Fibroblast of the aortic adventitia (primary cell): ENCODE data around the gene CYLD. TPM values are rescaled to one million over a fixed set of nuclear protein-coding genes. Genes with fewer than 3 reads are reported as not detected.
A peak's percentile ranks its signal among the peaks of the same experiment; 100 is the strongest.

Source experiments
- DNase-seq: peaks from one replicate; pipeline ENCODE4 v3.0.0-alpha.2; 2010; ENCODE audit warnings: low read depth
- H3K4me3 ChIP-seq: 2 replicates; pipeline ENCODE4 v1.5.1; 2011; ENCODE audit warnings: low read depth, mild to moderate bottlenecking, control low read depth, low read length, moderate library complexity
- total RNA-seq: library from RNA; depleted of rRNA; stranded (reverse); fragments of >200 nt; gene quantifications from 2 replicates; pipeline ENCODE4 v1.2.3, GENCODE V29; 2012; ENCODE audit warnings: low replicate concordance
- TF ChIP-seq, protein P1 (sequence below): IDR thresholded peaks from 2 replicates; pipeline ENCODE4 v1.5.1; 2011; ENCODE audit warnings: mild to moderate bottlenecking, low read length, control low read depth, inconsistent platforms; ENCODE audit not compliant: insufficient read depth

Gene CYLD
- total RNA-seq, 1 donor, result 62.6 TPM

DNA sequence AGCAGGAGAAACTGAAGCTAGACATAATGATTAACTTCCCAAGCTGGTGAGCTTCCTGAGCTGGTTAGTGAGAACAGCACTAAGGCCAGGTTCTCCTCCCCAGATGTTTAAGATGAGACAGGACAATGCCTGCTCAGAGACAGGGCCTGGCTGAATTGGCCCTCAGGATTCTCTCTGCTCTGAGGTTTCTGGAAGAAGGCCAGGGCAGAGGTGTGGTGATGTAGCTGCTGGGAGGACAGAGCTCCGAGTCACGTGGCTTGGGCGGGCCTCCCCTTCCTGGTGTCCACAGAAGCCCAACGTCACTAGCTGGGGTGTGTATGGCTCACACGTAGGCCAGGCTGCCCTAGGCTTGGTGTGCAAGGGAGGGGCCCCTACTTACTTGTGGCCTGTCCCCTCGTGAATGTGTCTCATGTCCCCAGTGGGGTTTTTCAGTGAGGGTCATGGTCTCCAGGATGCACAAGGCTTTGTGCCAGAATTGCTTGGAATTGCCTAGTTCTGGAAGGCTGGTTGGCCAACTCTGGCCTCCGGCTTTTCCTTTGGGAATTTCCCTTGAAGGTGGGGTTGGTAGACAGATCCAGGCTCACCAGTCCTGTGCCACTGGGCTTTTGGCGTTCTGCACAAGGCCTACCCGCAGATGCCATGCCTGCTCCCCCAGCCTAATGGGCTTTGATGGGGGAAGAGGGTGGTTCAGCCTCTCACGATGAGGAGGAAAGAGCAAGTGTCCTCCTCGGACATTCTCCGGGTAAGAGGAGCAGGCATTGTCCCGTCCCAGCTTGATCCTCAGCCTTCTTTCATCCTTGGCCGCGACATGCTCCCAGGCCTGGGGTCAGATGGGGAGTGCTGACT lies 45.1 kb upstream of the CYLD start:
- TF ChIP-seq, protein P1, sequence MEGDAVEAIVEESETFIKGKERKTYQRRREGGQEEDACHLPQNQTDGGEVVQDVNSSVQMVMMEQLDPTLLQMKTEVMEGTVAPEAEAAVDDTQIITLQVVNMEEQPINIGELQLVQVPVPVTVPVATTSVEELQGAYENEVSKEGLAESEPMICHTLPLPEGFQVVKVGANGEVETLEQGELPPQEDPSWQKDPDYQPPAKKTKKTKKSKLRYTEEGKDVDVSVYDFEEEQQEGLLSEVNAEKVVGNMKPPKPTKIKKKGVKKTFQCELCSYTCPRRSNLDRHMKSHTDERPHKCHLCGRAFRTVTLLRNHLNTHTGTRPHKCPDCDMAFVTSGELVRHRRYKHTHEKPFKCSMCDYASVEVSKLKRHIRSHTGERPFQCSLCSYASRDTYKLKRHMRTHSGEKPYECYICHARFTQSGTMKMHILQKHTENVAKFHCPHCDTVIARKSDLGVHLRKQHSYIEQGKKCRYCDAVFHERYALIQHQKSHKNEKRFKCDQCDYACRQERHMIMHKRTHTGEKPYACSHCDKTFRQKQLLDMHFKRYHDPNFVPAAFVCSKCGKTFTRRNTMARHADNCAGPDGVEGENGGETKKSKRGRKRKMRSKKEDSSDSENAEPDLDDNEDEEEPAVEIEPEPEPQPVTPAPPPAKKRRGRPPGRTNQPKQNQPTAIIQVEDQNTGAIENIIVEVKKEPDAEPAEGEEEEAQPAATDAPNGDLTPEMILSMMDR, result no peak
- DNase-seq, result peak; percentile 55
- no peak overlapping the region for H3K4me3 ChIP-seq

DNA sequence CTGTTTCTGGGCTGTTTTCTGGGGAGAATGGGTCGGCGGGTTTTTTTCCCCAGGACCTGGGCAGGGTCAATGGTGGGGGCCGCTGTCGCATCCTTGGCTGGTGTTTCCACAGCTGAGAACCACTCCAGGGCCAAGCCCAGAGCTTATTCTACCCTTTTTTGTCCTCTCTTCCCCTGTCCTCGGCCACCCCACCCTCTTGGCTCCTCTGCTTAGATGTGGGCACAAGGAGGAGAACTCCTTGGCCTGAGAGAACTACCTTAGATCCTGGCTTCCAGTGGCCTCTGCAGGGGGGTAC lies 44.5 kb upstream of the CYLD start:
- no peak for DNase-seq
- H3K4me3 ChIP-seq, result no peak overlapping the region
- TF ChIP-seq, protein P1, result no peak

DNA sequence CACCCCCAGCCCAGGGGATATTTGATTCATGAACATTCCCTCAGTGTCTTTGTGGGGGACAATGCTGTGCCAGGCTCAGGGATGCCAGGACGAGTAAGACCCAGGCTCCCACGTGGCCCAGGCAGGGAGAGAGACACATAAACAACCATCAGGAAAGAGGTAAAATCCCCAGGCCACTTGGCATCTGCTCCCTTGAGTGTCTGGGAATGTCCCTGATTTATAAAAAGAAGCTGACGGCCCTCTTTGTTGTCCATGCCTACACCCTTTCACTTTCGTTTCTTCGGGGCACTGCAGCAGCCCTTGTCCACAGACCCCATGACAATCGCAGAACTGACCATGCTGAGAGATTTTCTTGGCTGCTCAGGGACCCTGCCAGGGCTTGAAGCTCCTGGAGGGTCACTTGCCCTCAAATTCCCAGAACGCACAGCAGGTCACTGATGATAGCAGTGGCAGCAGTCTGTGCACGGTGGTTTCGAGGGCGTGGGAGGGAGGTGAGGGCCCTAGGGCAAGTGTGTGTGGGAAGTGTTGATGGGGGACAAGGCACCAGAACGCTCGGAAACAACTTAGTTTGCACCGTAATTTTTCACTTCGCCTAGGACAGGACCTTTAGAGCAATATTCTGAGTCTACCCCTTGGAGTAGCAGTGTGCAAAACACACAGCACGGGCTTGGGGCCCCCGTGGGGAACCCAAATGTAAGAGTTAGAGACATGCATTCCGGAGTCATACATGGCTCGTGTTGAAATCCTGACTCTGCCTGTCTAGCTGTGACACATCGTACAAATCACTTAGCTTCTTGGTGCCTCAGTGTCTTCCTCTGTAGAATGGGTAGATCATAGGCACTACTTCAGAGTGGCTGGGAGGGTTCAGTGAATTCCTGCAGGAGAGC lies 43.8 kb upstream of the CYLD start:
- peak; percentile 40 for DNase-seq
- peak overlapping the region; percentile 33 for H3K4me3 ChIP-seq
- TF ChIP-seq, protein P1, result no peak

- TF ChIP-seq, protein P1, result no peak
- DNase-seq, result no peak
- no peak overlapping the region for H3K4me3 ChIP-seq
These were observed 42.3 kb upstream of the CYLD start for GRCh38 chr16:50699326-50700159.

GRCh38 chr16:50702725-50703124 lies 39.2 kb upstream of the CYLD start:
- TF ChIP-seq, protein P1, result no peak
- H3K4me3 ChIP-seq, result no peak overlapping the region
- no peak for DNase-seq

GRCh38 chr16:50704245-50704644 lies 37.6 kb upstream of the CYLD start:
- TF ChIP-seq, protein P1, result no peak
- H3K4me3 ChIP-seq, result no peak overlapping the region
- no peak for DNase-seq
